ENCODE results near the gene NCS1. TPM values are rescaled to one million over a fixed set of nuclear protein-coding genes. Genes with fewer than 3 reads are reported as not detected.

The NCS1 gene
- total RNA-seq, 2 donors from 2014 or later, result 4.5 to 26.1 TPM

DNA sequence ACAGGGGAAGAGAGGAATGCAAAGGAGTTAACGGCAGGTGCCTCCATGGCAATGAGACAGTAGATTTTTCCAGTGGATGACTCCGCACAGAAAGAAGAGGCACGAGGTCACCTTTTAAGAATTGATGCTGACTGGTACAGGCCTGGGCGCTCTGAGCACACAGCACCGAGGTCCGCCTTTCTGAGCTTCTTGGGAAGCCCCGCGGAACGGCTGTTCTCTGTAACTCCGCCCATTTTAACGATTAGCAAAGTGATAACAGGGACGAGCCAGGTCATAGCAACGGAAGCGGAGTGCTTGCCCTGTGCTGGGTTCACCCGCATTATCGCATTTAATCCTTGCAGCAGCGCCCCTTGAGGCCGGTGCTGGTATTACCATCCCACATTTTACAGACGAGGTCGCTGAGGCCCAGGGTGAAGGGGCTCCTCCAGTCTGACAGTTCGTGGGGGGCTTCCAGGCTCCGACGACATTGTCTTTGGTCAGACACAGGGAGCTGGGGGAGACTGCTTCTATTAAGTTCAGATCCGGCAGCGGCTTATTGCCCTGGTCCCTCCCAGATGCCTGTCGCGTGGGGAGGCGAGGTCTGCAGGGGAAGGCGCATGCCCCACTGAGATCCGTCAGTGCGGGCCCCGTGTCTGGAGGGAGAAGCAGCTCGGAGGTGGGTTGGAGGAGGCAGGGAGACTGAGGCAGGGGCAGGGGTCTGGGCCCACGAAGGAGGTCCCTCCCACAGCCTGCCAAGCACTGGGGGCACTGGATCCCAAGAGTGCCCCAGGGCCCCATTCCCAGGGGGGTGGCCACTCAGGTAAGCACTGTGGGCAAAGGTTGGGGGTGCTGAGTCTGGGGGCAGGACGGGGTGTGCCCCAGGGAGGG is 71.0 kb downstream of the NCS1 start:
- Histone ChIP-seq H3K9me3 (no peaks in the 10 kb centered on the region), H3K4me1 (peaks cover 0 to 7% of the 10 kb centered on the region in 2 donors), H3K36me3 (no peaks in the 10 kb centered on the region), H3K27ac (no peak overlapping the region), H3K4me3 (peak overlapping the region in 1 of 2 donors; percentile 7), H3K27me3 (no peaks in the 10 kb centered on the region)
- peak; percentile 83 for DNase-seq (ENCODE audit: low spot score)
- TF ChIP-seq, protein P1, sequence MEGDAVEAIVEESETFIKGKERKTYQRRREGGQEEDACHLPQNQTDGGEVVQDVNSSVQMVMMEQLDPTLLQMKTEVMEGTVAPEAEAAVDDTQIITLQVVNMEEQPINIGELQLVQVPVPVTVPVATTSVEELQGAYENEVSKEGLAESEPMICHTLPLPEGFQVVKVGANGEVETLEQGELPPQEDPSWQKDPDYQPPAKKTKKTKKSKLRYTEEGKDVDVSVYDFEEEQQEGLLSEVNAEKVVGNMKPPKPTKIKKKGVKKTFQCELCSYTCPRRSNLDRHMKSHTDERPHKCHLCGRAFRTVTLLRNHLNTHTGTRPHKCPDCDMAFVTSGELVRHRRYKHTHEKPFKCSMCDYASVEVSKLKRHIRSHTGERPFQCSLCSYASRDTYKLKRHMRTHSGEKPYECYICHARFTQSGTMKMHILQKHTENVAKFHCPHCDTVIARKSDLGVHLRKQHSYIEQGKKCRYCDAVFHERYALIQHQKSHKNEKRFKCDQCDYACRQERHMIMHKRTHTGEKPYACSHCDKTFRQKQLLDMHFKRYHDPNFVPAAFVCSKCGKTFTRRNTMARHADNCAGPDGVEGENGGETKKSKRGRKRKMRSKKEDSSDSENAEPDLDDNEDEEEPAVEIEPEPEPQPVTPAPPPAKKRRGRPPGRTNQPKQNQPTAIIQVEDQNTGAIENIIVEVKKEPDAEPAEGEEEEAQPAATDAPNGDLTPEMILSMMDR (IDR thresholded peaks at IDR 0.05), result peak; percentile 96 to 99

DNA sequence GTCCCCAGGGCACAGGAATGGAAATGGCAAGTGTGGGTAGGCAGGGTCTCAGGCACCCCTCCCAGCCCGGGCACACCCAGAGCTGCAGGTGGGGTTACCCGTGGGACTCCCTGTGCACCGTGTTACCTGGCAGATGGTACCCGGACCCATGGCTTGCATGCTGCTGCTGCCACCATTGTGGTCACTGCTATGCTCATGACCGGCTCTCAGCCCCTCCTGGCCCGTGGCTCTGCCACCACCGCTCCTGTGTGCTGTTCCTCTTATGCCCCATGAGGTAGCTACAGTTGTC is 71.6 kb downstream of the NCS1 start:
- TF ChIP-seq, protein P1 (IDR thresholded peaks at IDR 0.05), result no peak
- H3K9me3 ChIP-seq, result no peaks in the 10 kb centered on the region
- H3K27ac ChIP-seq, result no peak overlapping the region
- no peaks in the 10 kb centered on the region for H3K36me3 ChIP-seq
- H3K4me3 ChIP-seq, result no peak overlapping the region
- DNase-seq (ENCODE audit: low spot score), result no peak
- peaks cover 0 to 7% of the 10 kb centered on the region in 2 donors for H3K4me1 ChIP-seq
- H3K27me3 ChIP-seq, result no peaks in the 10 kb centered on the region

DNA sequence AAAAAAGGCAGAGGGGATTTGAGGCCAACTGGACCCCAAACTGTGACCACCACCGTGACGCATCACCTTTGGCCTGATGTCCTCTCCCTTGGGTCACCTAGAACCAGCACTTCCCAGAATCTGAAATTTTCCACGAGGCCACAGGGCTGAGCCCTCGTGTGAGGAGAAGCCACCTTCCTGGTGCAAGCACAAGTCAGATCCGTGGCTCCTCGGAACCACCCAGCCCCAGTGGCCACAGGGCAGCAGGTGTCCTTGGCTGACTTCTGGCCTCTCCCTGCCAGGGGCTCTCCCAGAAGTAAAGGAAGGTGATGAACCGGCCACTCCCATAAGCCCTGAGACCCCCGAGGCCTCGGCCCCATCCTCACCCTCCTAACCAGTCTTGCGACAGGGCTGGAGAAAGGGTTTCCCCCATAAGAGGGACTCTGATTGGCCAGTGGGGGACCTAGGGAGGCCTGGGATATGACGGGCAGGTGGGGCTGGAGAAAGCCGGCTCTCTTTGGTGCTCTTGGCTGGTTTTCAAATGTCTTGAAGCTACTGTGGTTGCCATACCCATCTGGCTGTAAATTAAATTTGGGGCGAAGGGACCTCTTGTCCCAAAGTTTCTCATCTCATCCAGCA is 72.5 kb downstream of the NCS1 start:
- peaks cover 0 to 7% of the 10 kb centered on the region in 2 donors for H3K4me1 ChIP-seq
- H3K27me3 ChIP-seq, result no peaks in the 10 kb centered on the region
- H3K36me3 ChIP-seq, result no peaks in the 10 kb centered on the region
- H3K27ac ChIP-seq, result no peak overlapping the region
- no peak for DNase-seq (ENCODE audit: low spot score)
- no peak overlapping the region for H3K4me3 ChIP-seq
- TF ChIP-seq, protein P1 (IDR thresholded peaks at IDR 0.05), result no peak
- H3K9me3 ChIP-seq, result no peaks in the 10 kb centered on the region

DNA sequence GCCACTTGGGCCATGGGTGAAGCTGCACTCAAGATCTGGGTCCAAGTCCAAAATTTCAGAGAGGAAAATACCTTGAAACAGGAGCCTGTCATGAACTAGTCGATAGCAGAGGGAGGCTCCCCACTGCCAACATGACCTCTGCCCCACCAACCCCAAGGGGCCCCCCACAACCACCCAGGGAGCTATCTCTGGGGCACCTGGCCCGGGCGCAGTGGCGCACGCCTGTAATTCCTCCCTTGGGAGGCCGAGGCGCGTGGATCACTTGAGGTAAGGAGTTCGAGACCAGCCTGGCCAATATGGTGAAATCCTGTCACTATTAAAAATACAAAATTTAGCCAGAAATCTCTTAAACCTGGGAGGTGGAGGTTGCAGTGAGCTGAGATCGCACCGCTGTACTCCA is 73.3 kb downstream of the NCS1 start:
- no peak for DNase-seq (ENCODE audit: low spot score)
- Histone ChIP-seq H3K36me3 (no peaks in the 10 kb centered on the region), H3K9me3 (no peaks in the 10 kb centered on the region), H3K27ac (no peak overlapping the region), H3K4me3 (no peak overlapping the region), H3K27me3 (no peaks in the 10 kb centered on the region), H3K4me1 (peaks cover 0 to 7% of the 10 kb centered on the region in 2 donors)
- TF ChIP-seq, protein P1 (IDR thresholded peaks at IDR 0.05), result no peak

DNA sequence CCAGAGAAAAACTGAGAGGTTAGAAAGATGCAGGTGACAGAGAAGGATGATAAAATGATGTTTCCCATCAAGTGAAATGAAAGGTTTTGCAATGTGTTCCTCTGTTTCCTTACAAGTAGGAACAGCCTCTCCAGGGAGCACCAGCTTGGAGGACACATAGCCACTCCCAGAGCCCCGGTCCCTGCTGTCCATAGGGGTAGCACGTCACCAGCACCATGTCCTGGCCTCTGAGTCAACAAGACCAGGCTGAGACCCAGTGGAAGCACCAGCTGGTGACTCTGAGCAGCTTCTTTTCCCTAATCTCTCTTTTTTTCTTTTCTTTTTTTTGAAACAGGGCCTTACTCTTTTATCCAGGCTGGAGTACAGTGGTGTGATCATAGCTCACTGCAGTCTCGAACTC is 73.9 kb downstream of the NCS1 start:
- Histone ChIP-seq H3K27ac (no peak overlapping the region), H3K27me3 (no peaks in the 10 kb centered on the region), H3K4me1 (peaks cover 0 to 7% of the 10 kb centered on the region in 2 donors), H3K36me3 (no peaks in the 10 kb centered on the region), H3K9me3 (no peaks in the 10 kb centered on the region), H3K4me3 (no peak overlapping the region)
- TF ChIP-seq, protein P1 (IDR thresholded peaks at IDR 0.05), result no peak
- DNase-seq (ENCODE audit: low spot score), result no peak

Data from right atrium auricular region (tissue), 2 donors.